GM18520 (cell line): ENCODE results near the gene NCK2.
A peak's percentile ranks its signal among the peaks of the same experiment; 100 is the strongest.
"Not testable (repeated sequence)": the region's sequence is repeated elsewhere in the genome, so short reads cannot be mapped to it uniquely, and the experiment has no call there.

ENCODE experiments used
- ATAC-seq: cut with Tn5 transposase; IDR thresholded peaks from one replicate; pipeline ENCODE4 v1.9.1; 2021; ENCODE audit not compliant: unreplicated experiment

Gene NCK2

GRCh38 chr2:105883911-105884694 is 139.4 kb downstream of the NCK2 start:
- ATAC-seq, result no peak

GRCh38 chr2:105885456-105885855 is 140.7 kb downstream of the NCK2 start:
- ATAC-seq, result no peak

- no peak for ATAC-seq
Measured at GRCh38 chr2:105886029-105886454, 141.3 kb downstream of the NCK2 start.

GRCh38 chr2:105886687-105887086 is 142.0 kb downstream of the NCK2 start:
- no peak for ATAC-seq

- no peak for ATAC-seq
Measured at GRCh38 chr2:105887256-105887655, 142.5 kb downstream of the NCK2 start.

GRCh38 chr2:105888625-105889024 is 143.9 kb downstream of the NCK2 start:
- ATAC-seq, result no peak

- no peak for ATAC-seq
Measured at GRCh38 chr2:105889046-105889445, 144.3 kb downstream of the NCK2 start.

- ATAC-seq, result no peak
Measured at GRCh38 chr2:105890111-105890510, 145.4 kb downstream of the NCK2 start.

GRCh38 chr2:105890856-105891255 is 146.1 kb downstream of the NCK2 start:
- ATAC-seq, result no peak

GRCh38 chr2:105893011-105893995 is 148.6 kb downstream of the NCK2 start:
- ATAC-seq, result no peak

GRCh38 chr2:105894327-105894944 is 149.7 kb downstream of the NCK2 start:
- ATAC-seq, result no peak

- no peak for ATAC-seq
Measured at GRCh38 chr2:105895990-105896764, 151.5 kb downstream of the NCK2 start.

- ATAC-seq, result no peak
Measured at GRCh38 chr2:105896765-105897163, 152.1 kb downstream of the NCK2 start.

- not testable (repeated sequence) for ATAC-seq
Measured at GRCh38 chr2:105897694-105898093, 153.0 kb downstream of the NCK2 start.

GRCh38 chr2:105903051-105903674 is 158.5 kb downstream of the NCK2 start:
- ATAC-seq, result no peak

GRCh38 chr2:105904938-105905337 is 160.2 kb downstream of the NCK2 start:
- ATAC-seq, result peak; percentile 95

GRCh38 chr2:105906481-105906880 is 161.8 kb downstream of the NCK2 start:
- ATAC-seq, result no peak

- ATAC-seq, result no peak
Measured at GRCh38 chr2:105907184-105907583, 162.5 kb downstream of the NCK2 start.

- ATAC-seq, result no peak
Measured at GRCh38 chr2:105909215-105909614, 164.5 kb downstream of the NCK2 start.
